ENCODE results near the gene PSMD8. TPM values are rescaled to one million over a fixed set of nuclear protein-coding genes. Genes with fewer than 3 reads are reported as not detected.

Gene PSMD8
- total RNA-seq, 1 donor from 2014 or later = 159 TPM

DNA sequence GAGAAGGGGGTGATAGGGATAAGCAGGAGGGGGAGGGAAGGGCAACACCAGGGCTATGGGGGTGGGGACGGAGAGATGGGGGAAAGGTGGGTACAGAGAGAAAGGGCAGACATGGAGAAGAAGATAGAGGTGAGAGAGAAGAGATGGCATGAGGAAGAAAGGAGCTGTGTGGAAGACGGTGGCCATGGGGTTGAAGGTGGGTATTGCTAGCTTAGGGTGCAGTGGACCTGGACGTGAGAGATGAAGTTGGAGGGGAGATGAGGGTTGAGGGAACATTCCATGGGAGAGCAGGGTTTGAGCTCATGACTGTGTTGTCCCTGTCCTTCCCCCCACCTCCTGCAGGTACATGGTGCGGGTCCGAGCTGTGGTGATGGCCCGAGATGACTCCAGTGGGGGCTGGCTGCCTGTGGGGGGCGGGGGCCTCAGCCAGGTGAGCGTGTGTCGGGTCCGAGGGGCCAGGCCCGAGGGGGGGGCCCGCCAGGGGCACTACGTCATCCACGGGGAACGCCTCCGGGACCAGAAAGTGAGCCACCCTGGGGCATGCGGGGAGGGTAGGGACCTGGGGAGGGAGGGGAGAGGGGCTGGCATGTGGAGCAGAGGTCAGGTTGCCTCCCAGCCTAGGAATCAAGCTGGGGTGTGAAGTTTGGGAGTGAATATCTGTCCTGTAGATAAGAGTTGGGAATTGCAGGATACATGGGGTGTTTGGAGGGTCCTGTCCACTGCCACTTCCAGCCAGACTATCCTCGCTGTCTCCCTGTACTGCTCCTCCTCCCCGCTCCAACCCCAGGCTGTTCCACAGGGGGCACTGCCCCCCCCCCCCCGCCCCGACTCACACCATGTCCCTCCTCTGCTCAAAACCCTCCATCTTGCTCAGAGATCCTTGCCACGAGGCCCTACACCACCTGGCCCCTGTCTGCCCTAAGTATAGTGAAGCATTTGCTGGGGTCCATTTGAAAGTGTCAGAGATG is 15.9 kb downstream of the PSMD8 start:
- peak overlapping the region; percentile 55 for H3K27ac Mint-ChIP-seq
- H3K27me3 Mint-ChIP-seq = peaks cover 48% of the 10 kb centered on the region
- no peaks in the 10 kb centered on the region for H3K9me3 Mint-ChIP-seq
- H3K4me3 Mint-ChIP-seq = peak overlapping the region; percentile 88
- peaks cover 17% of the 10 kb centered on the region for H3K36me3 Mint-ChIP-seq
- peaks cover 9% of the 10 kb centered on the region for H3K4me1 Mint-ChIP-seq (ENCODE audit: unreplicated experiment)
- no peak for DNase-seq (ENCODE audit: extremely low spot score, unreplicated experiment)
- TF ChIP-seq, protein P1, sequence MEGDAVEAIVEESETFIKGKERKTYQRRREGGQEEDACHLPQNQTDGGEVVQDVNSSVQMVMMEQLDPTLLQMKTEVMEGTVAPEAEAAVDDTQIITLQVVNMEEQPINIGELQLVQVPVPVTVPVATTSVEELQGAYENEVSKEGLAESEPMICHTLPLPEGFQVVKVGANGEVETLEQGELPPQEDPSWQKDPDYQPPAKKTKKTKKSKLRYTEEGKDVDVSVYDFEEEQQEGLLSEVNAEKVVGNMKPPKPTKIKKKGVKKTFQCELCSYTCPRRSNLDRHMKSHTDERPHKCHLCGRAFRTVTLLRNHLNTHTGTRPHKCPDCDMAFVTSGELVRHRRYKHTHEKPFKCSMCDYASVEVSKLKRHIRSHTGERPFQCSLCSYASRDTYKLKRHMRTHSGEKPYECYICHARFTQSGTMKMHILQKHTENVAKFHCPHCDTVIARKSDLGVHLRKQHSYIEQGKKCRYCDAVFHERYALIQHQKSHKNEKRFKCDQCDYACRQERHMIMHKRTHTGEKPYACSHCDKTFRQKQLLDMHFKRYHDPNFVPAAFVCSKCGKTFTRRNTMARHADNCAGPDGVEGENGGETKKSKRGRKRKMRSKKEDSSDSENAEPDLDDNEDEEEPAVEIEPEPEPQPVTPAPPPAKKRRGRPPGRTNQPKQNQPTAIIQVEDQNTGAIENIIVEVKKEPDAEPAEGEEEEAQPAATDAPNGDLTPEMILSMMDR (conservative IDR thresholded peaks at IDR 0.05) = no peak

DNA sequence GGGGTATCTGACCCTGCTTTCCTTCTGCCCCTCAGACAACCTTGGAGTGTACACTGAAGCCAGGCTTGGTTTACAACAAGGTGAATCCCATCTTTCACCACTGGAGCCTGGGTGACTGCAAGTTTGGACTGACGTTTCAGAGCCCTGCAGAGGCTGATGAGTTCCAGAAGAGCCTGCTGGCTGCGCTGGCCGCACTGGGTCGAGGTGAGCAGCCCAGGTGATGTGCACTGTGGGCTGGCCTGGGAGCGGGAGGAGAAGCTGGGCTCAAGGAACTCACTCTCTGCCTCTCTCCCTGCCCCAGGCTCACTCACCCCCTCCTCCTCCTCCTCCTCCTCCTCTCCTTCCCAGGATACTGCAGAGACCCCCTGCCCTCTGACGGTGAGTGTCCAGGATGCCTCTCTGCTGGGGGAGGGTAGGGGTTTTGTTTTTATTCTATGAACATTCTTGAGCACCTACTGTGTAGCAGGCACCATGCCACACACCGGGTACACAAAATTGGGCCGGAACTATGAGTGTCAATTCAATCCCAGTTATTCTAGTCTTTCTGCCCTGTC is 17.6 kb downstream of the PSMD8 start:
- H3K36me3 Mint-ChIP-seq = peaks cover 22% of the 10 kb centered on the region
- peaks cover 54% of the 10 kb centered on the region for H3K27me3 Mint-ChIP-seq
- TF ChIP-seq, protein P1 (conservative IDR thresholded peaks at IDR 0.05) = no peak
- no peak for DNase-seq (ENCODE audit: extremely low spot score, unreplicated experiment)
- H3K4me1 Mint-ChIP-seq (ENCODE audit: unreplicated experiment) = peaks cover 9% of the 10 kb centered on the region
- H3K27ac Mint-ChIP-seq = no peak overlapping the region
- H3K4me3 Mint-ChIP-seq = no peak overlapping the region
- H3K9me3 Mint-ChIP-seq = no peaks in the 10 kb centered on the region

DNA sequence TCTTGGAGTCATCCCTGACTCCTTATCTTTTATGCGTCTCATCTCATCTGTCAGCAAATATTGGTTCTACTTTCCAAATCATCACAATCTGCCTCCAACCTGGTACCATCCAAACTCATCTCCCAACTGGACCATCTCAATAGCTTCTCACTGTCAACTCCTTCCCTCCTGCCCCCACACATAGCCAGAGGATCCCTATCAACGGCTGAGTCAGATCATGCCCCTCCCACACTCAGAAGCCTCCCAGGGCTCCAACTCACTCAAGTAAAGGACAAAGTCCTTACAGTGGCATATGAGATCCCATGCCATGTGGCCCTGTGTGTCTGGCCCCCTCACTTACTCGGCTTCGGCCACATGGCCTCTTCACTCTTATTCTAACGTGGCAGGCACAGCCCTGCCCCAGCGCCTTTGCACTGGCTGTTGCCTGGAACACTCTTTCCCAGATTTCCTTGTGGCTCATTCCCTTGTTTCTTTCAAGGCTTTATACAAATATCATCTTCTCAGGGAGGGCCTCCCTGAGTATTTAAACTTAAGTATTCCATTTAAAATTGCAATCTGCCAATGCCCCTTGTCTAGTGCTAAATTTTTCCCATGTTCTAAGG is 18.4 kb downstream of the PSMD8 start:
- H3K27me3 Mint-ChIP-seq = peaks cover 54% of the 10 kb centered on the region
- TF ChIP-seq, protein P1 (conservative IDR thresholded peaks at IDR 0.05) = no peak
- DNase-seq (ENCODE audit: extremely low spot score, unreplicated experiment) = no peak
- no peaks in the 10 kb centered on the region for H3K9me3 Mint-ChIP-seq
- H3K27ac Mint-ChIP-seq = peak overlapping the region; percentile 58
- peaks cover 4% of the 10 kb centered on the region for H3K4me1 Mint-ChIP-seq (ENCODE audit: unreplicated experiment)
- peak overlapping the region; percentile 26 for H3K4me3 Mint-ChIP-seq
- peaks cover 18% of the 10 kb centered on the region for H3K36me3 Mint-ChIP-seq

DNA sequence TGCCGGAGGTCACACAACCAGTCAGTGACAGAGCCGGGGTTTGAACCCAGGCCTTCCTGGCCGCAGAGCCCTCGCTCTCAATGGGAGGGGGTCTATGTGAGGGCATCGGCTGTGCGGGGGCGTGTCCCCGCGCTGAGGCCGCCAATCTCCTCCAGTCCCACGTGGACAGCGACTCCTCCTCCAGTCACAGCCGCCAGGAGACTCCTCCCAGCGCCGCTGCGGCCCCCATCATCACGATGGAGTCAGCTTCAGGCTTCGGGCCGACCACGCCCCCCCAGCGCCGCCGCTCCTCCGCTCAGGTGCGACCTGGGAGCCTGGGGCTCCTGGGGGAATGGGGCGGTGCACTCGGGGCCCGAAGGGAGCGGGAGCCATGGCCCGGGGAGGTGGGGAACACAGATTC is 20.1 kb downstream of the PSMD8 start:
- H3K27ac Mint-ChIP-seq = no peak overlapping the region
- no peak for DNase-seq (ENCODE audit: extremely low spot score, unreplicated experiment)

DNA sequence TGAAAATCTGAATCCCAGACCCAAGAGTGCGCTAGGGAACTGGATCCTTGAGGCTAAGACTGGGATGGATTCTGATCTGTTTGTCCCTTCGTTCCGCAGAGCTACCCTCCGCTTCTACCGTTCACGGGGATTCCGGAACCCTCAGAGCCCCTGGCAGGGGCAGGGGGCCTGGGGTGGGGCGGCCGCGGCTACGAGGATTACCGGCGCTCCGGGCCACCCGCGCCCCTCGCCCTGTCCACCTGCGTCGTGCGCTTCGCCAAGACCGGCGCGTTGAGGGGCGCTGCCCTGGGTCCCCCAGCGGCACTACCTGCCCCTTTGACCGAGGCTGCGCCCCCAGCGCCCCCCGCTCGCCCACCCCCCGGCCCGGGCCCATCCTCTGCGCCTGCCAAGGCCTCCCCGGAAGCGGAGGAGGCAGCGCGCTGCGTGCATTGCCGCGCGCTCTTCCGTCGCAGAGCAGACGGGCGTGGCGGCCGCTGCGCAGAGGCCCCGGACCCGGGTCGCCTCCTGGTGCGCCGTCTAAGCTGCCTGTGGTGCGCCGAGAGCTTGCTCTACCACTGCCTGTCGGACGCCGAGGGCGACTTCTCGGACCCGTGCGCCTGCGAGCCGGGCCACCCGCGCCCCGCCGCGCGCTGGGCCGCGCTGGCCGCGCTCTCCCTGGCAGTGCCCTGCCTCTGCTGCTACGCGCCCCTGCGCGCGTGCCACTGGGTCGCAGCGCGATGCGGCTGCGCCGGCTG is 21.2 kb downstream of the PSMD8 start:
- Mint-ChIP-seq H3K4me1 (ENCODE audit: unreplicated experiment) (no peaks in the 10 kb centered on the region), H3K9me3 (no peaks in the 10 kb centered on the region), H3K27ac (no peak overlapping the region), H3K27me3 (peaks cover 52% of the 10 kb centered on the region), H3K36me3 (peaks cover 18% of the 10 kb centered on the region), H3K4me3 (no peak overlapping the region)
- no peak for DNase-seq (ENCODE audit: extremely low spot score, unreplicated experiment)
- TF ChIP-seq, protein P1 (conservative IDR thresholded peaks at IDR 0.05) = no peak

More for the DNA sequence above, 20.1 kb downstream of the PSMD8 start:
- no peaks in the 10 kb centered on the region for H3K9me3 Mint-ChIP-seq
- peaks cover 18% of the 10 kb centered on the region for H3K36me3 Mint-ChIP-seq
- no peak overlapping the region for H3K4me3 Mint-ChIP-seq
- H3K27me3 Mint-ChIP-seq = peaks cover 51% of the 10 kb centered on the region
- H3K4me1 Mint-ChIP-seq (ENCODE audit: unreplicated experiment) = no peaks in the 10 kb centered on the region
- TF ChIP-seq, protein P1 (conservative IDR thresholded peaks at IDR 0.05) = no peak

Data from type B pancreatic cell (in vitro differentiated cells).